AG04450 (cell line): ENCODE results near the gene SPART. TPM values are rescaled to one million over a fixed set of nuclear protein-coding genes. Genes with fewer than 3 reads are reported as not detected.

ENCODE experiments used
- CTCF ChIA-PET: fragments of 300-600, 350-600 bp; formaldehyde crosslinking; extraction: SDS; loops from one replicate; lab custom pipeline; 2022; ENCODE audit warnings: antibody characterized with exemption, inconsistent platforms; lab: Charles Lee
- POLR2A ChIA-PET: fragments of 350-600 bp; formaldehyde crosslinking; extraction: SDS; loops from one replicate; lab custom pipeline; 2021; ENCODE audit warnings: antibody characterized with exemption, inconsistent platforms; lab: Yijun Ruan, JAX
- DNase-seq: peaks from one replicate; pipeline ENCODE4 v3.0.0-alpha.2; 2011; ENCODE audit warnings: low read depth, low spot score
- H3K27ac ChIP-seq: one replicate; pipeline ENCODE4 v1.5.1; 2012; ENCODE audit warnings: low read depth, low read length, control low read depth
- H3K27me3 ChIP-seq: one replicate; pipeline ENCODE4 v1.6.0; 2012; ENCODE audit warnings: low read length; ENCODE audit not compliant: control insufficient read depth, insufficient read depth
- H3K4me3 ChIP-seq: 2 replicates; pipeline ENCODE4 v1.5.1; 2011; ENCODE audit warnings: mild to moderate bottlenecking, low read depth, low read length, control low read depth
- H3K9me3 ChIP-seq: 2 replicates; pipeline ENCODE4 v1.5.1; 2012; ENCODE audit warnings: low read length; ENCODE audit not compliant: control insufficient read depth, insufficient read depth
- CTCF ChIP-seq: IDR thresholded peaks from 2 replicates; pipeline ENCODE4 v1.5.1; 2011; ENCODE audit warnings: low read depth, low read length, control low read depth, inconsistent platforms
- polyA plus RNA-seq: library from polyadenylated mRNA; depleted of rRNA; stranded (reverse); fragments of >200 nt; gene quantifications from 2 replicates; pipeline ENCODE4 v1.2.3, GENCODE V29; 2011

Gene SPART
- polyA plus RNA-seq, 1 experiment: 94.6 TPM

DNA sequence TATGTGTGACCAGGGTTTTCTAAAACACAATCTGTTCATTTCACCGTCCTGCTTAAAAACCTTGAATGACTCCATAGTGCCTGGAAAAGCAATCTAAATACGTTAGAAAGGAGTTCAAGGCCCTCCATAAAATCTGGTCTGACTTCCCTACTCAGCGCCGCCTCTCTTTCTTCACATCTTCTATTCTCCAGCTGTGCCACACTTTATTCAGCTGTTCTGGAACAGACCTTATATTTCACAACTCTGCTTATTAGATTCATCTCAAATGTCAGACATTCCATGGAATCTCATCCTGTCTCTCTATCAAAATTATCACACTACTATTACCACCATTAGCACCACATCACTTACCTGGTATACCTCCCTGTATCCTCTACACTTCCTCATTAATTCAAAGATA is 19.8 kb upstream of the SPART start:
- Histone ChIP-seq H3K4me3 (no peak overlapping the region), H3K27ac (no peak overlapping the region), H3K27me3 (no peaks in the 10 kb centered on the region), H3K9me3 (no peaks in the 10 kb centered on the region)
- ChIA-PET POLR2A (no interaction called here), CTCF (interaction anchor here (0.8 to 1.2 kb wide), 2 partner anchors 19 to 28 kb away, joined by 3 to 4 read pairs; no protein-coding TSS in a partner anchor)
- TF ChIP-seq CTCF: no peak
- no peak for DNase-seq

DNA sequence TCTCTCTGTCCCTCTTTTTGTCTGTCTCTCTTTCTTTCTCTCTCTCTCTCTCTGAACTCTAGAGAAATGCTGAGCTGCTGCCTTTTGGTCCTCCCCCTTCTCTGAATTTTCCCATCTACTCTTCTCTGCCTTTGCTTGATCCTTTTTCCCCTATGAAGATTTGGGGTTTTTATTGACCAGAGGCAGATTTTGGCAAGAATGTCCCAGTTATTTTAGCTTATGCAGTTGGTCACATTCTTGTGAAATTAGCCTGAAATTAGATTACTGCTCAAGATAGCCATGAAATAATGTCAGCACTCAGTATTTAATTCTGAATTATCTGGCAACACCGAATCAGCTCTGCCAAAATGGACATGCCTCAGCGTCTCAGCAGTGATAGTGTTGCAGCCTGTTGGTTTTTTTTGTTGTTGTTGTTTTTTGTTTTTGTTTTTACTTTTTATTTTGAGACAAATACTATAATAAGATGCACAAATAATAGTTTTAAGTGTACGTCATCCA is 17.2 kb upstream of the SPART start:
- DNase-seq: no peak
- Histone ChIP-seq H3K4me3 (no peak overlapping the region), H3K27me3 (no peaks in the 10 kb centered on the region), H3K27ac (no peak overlapping the region), H3K9me3 (no peaks in the 10 kb centered on the region)
- ChIA-PET POLR2A (no interaction called here), CTCF (interaction anchor here (1.0 to 2.1 kb wide), 2 partner anchors 17 to 32 kb away, joined by 3 to 8 read pairs; no protein-coding TSS in a partner anchor)
- TF ChIP-seq CTCF: no peak

- Histone ChIP-seq H3K4me3 (no peak overlapping the region), H3K27ac (no peak overlapping the region), H3K27me3 (no peaks in the 10 kb centered on the region), H3K9me3 (no peaks in the 10 kb centered on the region)
- TF ChIP-seq CTCF: no peak
- DNase-seq: no peak
- ChIA-PET CTCF (interaction anchor here (1.0 to 5.8 kb wide), 2 partner anchors 16 to 31 kb away, joined by 3 to 53 read pairs; partner anchors contain the start of gene SPART), POLR2A (no interaction called here)
These were observed 16.7 kb upstream of the SPART start for GRCh38 chr13:36362914-36363313.

- H3K9me3 ChIP-seq: no peaks in the 10 kb centered on the region
- DNase-seq: peak; percentile 38
- ChIA-PET POLR2A (interaction anchor here (0.6 kb wide), 1 partner anchor 47 kb away, joined by 3 read pairs; no protein-coding TSS in a partner anchor), CTCF (interaction anchor here (1.3 to 5.8 kb wide), 3 partner anchors 15 to 79 kb away, joined by 3 to 53 read pairs (median 3); partner anchors contain the start of gene SPART)
- no peak overlapping the region for H3K4me3 ChIP-seq
- H3K27me3 ChIP-seq: no peaks in the 10 kb centered on the region
- H3K27ac ChIP-seq: no peak overlapping the region
- no peak for TF ChIP-seq CTCF
These were observed 16.1 kb upstream of the SPART start for GRCh38 chr13:36362251-36362650.

DNA sequence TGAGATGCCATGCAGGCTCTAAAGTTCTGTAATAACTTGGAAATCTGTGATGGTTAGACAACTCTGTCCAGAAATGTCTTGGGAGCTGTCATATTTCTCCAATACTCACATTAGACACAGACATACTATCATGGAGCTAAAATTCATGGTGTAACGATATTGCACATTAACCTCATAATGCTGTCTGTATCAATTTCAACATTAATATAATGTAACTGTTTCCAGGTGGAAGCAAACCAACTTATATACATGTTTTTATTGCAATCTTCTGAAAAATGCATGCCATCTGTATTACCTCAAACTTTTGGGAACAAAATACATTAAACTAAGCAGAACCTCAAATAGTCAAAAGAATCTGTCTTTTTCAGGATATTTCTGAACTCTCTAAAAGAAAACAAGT is 14.7 kb upstream of the SPART start:
- H3K9me3 ChIP-seq: no peaks in the 10 kb centered on the region
- no peaks in the 10 kb centered on the region for H3K27me3 ChIP-seq
- no peak for DNase-seq
- H3K4me3 ChIP-seq: no peak overlapping the region
- ChIA-PET POLR2A (no interaction called here), CTCF (interaction anchor here (0.8 to 5.8 kb wide), 4 partner anchors 14 to 78 kb away, joined by 3 to 53 read pairs (median 4); partner anchors contain the start of gene SPART)
- no peak for TF ChIP-seq CTCF
- H3K27ac ChIP-seq: no peak overlapping the region
